Measurements from ENCODE around the gene MYL3. TPM values are rescaled to one million over a fixed set of nuclear protein-coding genes. Genes with fewer than 3 reads are reported as not detected.

Gene MYL3
- total RNA-seq, 2 donors from 2014 or later: 208 to 223 TPM

DNA sequence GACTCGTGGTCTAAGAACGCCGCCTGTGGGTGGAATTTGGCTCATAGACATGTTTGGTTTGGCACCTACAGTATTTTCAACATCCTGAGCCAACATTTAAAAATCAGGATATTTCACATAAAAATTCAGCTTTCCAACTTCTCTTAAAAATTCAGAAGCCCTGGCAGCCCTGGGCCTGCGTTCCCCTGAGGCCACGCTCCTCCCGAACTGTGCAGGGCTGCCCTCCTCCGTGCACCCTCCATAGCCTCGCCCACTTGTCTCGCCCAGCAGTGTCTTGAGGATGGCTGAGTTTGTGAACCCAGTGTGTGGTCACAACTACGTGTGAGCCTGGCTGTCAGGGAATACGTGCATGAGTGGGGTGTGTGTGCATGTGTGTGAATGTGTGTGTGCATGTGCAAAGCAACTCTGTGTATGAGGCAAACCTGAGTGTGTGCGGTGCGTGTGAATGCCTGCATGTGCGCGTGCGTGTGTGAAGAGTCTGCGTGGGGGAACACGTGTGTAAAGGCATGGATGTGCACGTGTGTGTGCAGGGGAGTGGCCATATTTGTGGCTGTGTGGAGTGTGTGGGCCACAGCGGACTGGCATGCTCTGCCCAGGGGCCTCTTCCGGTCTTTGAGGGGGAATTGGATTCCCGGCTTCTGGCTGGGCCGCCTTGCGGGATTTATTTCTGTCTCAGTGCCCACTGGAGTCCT, 45.2 kb upstream of the MYL3 start:
- no peak for DNase-seq (ENCODE audit: low spot score)

DNA sequence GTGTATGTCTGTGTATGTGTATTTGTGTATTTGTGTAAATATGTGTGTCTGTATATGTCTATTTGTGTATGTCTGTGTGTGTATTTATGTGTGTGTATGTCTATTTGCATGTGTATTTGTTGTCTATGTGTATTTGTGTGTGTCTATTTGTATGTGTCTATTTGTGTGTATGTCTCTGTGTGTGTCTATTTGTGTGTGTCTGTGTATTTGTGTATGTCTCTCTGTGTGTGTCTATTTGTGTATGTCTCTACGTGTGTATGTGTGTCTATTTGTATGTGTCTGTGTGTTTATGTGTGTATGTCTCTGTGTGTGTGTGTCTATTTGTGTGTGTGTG, 44.7 kb upstream of the MYL3 start:
- H3K36me3 ChIP-seq: no peaks in the 10 kb centered on the region

More for the DNA sequence above, 45.2 kb upstream of the MYL3 start:
- no peak overlapping the region for H3K27ac ChIP-seq
- TF ChIP-seq, protein P1, sequence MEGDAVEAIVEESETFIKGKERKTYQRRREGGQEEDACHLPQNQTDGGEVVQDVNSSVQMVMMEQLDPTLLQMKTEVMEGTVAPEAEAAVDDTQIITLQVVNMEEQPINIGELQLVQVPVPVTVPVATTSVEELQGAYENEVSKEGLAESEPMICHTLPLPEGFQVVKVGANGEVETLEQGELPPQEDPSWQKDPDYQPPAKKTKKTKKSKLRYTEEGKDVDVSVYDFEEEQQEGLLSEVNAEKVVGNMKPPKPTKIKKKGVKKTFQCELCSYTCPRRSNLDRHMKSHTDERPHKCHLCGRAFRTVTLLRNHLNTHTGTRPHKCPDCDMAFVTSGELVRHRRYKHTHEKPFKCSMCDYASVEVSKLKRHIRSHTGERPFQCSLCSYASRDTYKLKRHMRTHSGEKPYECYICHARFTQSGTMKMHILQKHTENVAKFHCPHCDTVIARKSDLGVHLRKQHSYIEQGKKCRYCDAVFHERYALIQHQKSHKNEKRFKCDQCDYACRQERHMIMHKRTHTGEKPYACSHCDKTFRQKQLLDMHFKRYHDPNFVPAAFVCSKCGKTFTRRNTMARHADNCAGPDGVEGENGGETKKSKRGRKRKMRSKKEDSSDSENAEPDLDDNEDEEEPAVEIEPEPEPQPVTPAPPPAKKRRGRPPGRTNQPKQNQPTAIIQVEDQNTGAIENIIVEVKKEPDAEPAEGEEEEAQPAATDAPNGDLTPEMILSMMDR (IDR thresholded peaks at IDR 0.05): peak in 1 of 2 donors; percentile 33
- no peaks in the 10 kb centered on the region for H3K9me3 ChIP-seq
- H3K36me3 ChIP-seq: no peaks in the 10 kb centered on the region
- H3K4me3 ChIP-seq: no peak overlapping the region
- peaks cover 0 to 22% of the 10 kb centered on the region in 2 donors for H3K4me1 ChIP-seq
- H3K27me3 ChIP-seq: no peaks in the 10 kb centered on the region

DNA sequence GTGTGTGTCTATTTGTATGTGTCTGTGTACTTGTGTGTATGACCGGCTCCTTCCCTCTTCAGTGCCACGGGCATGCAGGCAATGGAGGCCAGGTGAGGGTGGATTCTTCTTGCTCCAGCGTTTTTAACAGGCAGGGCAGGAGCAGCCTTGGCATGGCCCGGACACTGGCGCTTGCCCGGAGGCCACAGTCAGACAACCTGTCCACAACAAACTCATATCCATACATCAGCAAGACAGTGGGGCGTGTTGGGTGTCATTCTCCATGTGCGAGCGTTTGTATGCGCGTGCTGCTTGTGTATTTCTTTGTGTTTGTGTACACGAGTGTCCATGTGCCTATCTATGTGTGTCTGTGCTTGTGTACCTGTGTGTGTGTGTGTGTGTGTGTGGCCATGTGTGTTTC, 44.0 kb upstream of the MYL3 start:
- DNase-seq (ENCODE audit: low spot score): no peak

More for the DNA sequence above, 44.7 kb upstream of the MYL3 start:
- H3K9me3 ChIP-seq: no peaks in the 10 kb centered on the region
- no peak overlapping the region for H3K27ac ChIP-seq
- TF ChIP-seq, protein P1 (IDR thresholded peaks at IDR 0.05): no peak
- H3K4me1 ChIP-seq: peaks cover 0 to 24% of the 10 kb centered on the region in 2 donors
- no peaks in the 10 kb centered on the region for H3K27me3 ChIP-seq
- H3K4me3 ChIP-seq: no peak overlapping the region
- DNase-seq (ENCODE audit: low spot score): no peak

DNA sequence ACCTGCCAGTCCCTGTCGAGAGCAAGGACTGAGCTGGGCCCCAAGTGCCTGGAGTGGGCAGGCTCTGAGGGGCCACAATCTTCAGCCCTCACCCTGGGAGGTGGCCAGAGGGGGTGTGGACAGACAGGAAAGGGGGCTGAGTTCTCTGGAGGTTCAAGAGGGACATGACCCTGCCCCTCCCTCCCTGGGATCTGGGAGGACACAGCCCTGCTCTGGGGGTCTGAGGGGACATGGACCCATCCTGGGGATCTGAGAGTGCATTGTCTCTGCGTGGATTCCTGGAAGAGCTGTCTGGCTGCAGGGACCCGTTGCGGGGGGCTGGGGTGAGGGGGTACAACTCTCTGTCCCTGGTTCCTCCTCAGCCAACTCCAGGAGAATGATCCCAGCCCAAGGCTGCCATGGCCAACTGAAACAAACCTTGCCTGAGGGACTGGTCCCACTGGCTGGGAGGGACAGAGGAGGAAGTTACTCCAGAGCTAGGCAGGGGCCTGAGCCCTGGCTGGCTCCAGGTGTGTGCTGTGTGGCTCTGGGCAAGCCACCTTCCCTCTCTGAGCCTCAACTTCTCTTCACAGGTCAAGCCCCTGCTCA, 43.3 kb upstream of the MYL3 start:
- TF ChIP-seq, protein P1 (IDR thresholded peaks at IDR 0.05): no peak
- Histone ChIP-seq H3K36me3 (no peaks in the 10 kb centered on the region), H3K4me1 (peaks cover 0 to 24% of the 10 kb centered on the region in 2 donors), H3K9me3 (no peaks in the 10 kb centered on the region), H3K27ac (no peak overlapping the region), H3K27me3 (no peaks in the 10 kb centered on the region), H3K4me3 (no peak overlapping the region)
- DNase-seq (ENCODE audit: low spot score): no peak

More for the DNA sequence above, 44.0 kb upstream of the MYL3 start:
- H3K27me3 ChIP-seq: no peaks in the 10 kb centered on the region
- no peak overlapping the region for H3K4me3 ChIP-seq
- H3K27ac ChIP-seq: no peak overlapping the region
- TF ChIP-seq, protein P1 (IDR thresholded peaks at IDR 0.05): no peak
- no peaks in the 10 kb centered on the region for H3K36me3 ChIP-seq
- no peaks in the 10 kb centered on the region for H3K9me3 ChIP-seq
- H3K4me1 ChIP-seq: peaks cover 0 to 24% of the 10 kb centered on the region in 2 donors

DNA sequence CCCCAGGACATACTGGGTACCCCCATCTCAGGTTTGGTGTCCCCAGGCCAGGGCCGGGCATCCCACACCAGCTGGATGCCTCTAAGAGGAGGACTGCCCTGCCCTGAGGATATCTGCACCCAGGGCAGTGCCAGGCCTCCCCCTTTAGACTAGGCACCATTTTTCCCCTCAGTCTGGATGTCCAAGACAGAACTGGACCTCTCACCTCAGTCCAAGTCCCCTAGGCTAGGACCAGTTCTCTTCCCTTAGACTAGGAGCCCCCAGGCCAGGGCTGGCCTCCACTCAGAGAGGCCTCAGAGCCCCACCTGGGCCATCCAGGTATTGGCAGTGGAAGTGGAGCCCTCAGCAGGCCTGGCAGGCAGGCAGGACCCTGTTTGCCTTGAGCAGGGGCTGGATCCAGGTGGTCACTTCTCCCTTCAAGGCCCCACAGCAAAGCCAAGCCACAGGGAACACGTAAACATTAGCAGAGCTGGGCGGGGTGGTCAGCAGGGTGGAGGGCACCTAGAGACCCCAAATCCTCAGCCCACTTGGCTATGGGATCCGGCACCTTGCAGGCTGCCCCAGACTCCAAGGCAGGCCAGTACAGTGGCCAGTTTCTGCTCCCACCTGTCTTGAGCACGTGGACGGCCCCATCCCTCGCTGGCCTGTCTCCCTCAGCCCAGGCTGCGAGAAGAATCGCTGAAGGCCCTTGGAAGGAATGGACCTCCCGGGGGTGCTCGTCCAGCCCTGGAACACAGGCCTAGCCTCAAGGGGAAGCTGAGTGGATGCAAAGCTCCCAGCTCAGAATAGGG, 42.6 kb upstream of the MYL3 start:
- peaks cover 0 to 24% of the 10 kb centered on the region in 2 donors for H3K4me1 ChIP-seq
- no peak overlapping the region for H3K4me3 ChIP-seq
- H3K36me3 ChIP-seq: no peaks in the 10 kb centered on the region
- H3K27ac ChIP-seq: no peak overlapping the region
- DNase-seq (ENCODE audit: low spot score): no peak
- no peaks in the 10 kb centered on the region for H3K27me3 ChIP-seq
- TF ChIP-seq, protein P1 (IDR thresholded peaks at IDR 0.05): no peak
- no peaks in the 10 kb centered on the region for H3K9me3 ChIP-seq

Data from right atrium auricular region (tissue), 2 donors.